Right lung (tissue), 5 donors: ENCODE data around the gene TUBGCP4. TPM values are rescaled to one million over a fixed set of nuclear protein-coding genes. Genes with fewer than 3 reads are reported as not detected.
"Not testable (repeated sequence)": the region's sequence is repeated elsewhere in the genome, so short reads cannot be mapped to it uniquely, and the experiment has no call there.

Source experiments
- DNase-seq, 2 donors: peaks; one replicate each; pipeline ENCODE4 v3.0.0-alpha.2; 2013
- polyA plus RNA-seq, 5 donors: library from polyadenylated mRNA; unstranded; fragments of 120-200 nt; gene quantifications; one replicate each; pipeline versions ENCODE4 v1.2.1 to v1.2.3, GENCODE V29; 2013; ENCODE audit warnings: inconsistent platforms in 1 of 5, low replicate concordance in 1 of 5; ENCODE audit not compliant: insufficient read length in 5 of 5, insufficient read depth in 1 of 5

TUBGCP4 gene
- polyA plus RNA-seq, 5 donors = 24.9 to 30.4 (median 29.1) TPM

DNA sequence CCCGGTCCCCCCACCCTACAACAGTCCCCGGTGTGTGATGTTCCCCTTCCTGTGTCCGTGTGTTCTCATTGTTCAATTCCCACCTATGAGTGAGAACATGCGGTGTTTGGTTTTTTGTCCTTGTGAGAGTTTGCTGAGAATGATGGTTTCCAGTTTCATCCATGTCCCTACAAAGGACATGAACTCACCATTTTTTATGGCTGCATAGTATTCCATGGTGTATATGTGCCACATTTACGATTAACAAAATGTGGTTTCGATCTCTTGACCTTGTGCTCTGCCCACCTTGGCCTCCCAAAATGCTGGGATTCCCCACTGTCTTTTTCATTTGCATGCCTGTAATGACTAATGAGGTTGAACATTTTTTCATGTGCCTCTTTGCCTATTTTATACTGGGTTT lies 22.7 kb downstream of the TUBGCP4 start:
- not testable (repeated sequence) for DNase-seq

DNA sequence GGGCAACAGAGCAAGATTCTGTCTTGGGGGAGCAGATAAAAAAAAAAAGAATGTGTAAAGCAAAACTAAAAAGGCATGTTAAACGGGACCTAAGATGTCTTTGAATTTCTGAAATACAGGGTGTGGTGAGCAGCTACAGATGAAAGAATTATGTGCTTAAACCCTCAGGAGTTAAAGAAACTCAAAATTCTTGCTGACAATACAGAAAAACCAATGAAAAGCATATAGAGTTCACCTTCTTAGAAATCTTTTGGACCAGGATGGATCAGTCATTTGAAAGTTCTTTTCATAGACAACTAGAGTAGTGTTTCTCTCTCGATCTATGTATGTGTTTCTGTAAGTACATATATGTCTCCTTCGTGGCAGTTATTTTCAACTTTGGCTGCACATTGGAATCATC lies 31.4 kb downstream of the TUBGCP4 start:
- DNase-seq = no peak

DNA sequence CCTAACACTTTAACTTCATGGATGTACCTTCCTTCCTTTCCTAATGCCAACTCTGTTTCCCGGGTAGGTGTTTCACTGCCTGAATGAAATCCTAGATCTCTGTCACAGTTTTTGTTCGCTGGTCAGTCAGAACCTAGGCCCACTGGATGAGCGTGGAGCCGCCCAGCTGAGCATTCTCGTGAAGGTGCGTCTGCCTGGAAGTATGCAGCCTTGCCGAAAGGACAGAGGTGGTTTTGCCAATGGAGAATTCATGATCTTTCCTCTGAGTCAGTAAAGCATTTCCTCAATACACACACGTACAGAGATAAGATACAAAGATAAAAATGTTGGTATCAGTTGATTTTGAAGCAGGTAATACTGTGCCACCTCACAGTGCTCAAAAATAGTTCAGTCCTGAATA lies 32.7 kb downstream of the TUBGCP4 start:
- DNase-seq = no peak

DNA sequence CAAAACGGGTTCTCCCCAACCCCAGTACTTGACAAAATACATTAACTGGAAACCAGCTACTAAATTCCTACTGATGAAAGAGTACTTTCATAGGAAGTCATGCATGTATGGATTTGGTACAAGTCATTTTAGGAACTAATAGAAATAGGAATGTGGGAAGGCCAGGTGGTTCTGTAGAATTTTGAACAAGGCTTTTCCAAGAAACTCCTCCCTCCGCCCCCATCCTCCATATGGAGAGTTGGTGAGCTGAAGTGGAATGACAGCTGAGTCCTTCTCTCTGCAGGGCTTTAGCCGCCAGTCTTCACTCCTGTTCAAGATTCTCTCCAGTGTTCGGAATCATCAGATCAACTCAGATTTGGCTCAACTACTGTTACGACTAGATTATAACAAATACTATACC lies 33.2 kb downstream of the TUBGCP4 start:
- DNase-seq = no peak

DNA sequence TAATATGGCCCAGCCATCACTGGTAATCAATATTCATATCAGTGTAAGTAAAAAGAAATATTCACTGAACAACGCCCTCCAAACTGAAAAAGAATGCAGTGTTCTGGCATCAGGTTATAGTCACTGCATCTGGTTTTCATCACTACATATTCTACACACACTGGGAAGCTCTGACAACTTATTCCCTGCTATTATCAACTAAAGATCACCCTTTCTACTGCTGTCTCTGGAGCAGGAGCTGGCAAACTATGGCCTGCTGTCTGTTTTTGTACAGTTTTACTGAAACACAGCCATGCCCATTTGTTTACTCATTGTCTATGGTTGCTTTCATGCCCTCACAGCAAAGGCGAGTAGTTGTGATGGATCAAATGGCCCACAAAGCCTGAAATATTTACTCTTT lies 35.3 kb downstream of the TUBGCP4 start:
- no peak for DNase-seq

DNA sequence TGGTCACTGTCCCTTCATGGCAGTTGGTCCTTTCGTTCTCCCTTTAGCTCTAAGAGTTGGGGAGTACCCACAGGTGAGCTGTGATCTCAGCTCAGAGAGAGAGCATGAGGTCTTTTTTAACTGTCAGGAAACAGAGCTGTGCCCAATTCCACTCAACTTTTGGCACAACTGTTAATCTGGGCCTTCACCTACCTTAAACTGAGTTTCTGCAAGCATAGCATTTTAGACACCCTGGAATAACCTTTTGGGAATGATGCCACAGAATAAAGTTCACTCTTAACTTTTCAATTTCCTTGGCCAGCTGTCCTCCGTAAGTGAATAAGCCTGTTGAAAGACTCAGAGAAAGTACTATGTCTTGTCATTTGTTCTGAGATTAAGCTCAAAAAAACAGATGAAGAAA lies 35.9 kb downstream of the TUBGCP4 start:
- no peak for DNase-seq

DNA sequence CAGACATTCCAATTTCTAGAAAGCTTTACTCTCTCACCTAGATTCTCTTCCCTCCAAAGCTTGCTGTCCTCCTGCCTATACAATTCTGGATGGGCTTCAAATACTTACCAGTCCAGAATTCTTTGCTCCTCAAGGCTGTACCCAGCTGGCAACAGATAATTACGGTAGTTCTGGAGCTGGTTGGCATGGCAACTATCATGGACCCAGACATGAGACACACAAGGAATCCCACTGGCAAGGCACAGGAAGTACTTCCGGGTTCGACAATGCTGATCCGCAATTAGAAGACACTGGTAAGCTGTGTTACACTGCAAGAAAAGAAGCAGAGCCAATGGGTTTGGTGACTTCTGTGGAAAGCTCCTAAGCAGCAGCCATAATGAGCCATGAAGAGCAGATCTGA lies 37.9 kb downstream of the TUBGCP4 start:
- DNase-seq = no peak

DNA sequence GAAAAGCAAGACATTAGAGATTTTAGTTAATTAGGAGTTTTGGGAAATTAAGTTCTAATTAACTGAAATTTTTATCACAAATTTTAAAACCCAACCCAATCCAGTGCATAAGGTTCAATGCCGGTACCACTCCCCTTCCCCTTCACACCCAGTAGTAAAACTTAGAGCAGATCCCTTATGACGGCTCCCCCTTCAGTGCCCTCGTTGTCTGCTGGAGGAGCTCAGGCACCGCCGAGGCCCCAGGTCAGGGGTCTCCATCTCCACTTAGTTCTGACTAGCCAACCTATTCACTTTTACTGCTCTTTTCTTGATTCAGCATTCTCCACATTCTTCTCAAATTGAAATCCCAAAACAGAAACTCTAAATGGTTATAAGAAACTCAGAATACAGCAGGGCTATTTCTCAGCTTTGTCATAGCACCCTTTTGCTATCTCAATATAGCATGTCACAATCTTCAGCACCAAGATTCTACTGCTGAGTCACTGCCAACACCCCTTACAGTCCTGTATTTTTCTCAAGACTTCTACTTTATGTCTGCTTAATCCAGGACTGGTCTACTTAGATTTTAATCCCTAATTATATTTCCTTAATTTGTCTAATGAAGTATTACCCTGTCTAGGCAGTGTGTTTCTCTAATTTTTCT lies 39.8 kb downstream of the TUBGCP4 start:
- DNase-seq = no peak

DNA sequence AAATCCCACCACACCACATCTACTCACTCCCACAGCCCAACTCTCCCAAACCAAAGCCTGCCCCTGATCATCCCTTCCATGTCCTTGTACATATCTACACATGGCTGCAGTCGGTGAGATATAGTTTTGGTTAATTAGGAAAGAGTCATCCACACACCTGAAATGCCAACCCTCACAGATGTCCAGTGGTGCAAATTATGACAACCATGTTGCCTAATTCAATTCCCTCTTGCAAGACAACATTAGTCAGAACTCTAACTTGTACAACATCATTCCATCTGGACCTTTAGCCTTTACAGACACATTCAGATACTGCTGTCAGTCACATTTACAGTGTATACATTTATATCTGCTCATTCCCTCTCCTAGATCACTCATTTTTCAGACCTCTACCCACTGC lies 41.2 kb downstream of the TUBGCP4 start:
- DNase-seq = no peak

DNA sequence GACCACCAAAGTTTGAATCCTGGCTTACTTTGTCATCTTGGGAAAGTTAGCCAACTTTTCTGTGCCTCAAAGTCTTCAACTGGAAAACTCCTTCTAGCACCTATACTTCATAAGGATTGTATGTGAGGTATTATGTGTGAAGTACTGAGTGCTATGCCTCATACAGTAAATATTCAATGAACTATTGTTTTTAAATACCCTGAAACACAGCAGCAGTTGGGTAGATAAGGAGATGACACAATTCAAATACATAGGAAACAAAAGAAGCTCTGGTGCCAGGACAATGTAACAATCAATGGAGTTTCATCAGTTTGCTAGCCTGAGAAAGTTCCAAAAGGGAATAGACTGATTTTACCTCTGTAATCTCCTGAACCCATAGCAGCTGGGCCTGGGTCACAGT lies 43.3 kb downstream of the TUBGCP4 start:
- no peak for DNase-seq

DNA sequence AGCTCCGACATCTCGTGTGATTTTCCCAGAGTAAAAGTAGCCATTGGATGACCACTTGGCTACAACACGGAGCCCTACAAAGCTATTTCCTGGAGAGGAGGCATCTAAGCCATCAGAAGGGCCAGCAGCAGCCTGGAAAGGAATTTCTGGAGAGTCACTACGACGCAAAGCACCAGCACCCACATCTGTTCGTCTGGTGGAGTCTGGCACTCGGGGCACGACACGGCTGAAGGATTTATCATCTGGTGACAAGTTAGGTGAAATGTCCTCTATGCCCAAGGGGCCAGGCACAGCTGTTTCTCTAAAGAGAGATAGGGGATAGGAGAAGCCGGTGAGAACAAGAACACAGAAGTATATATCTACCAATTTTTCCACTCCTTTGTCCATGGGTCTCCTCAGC lies 49.5 kb downstream of the TUBGCP4 start:
- DNase-seq = no peak

DNA sequence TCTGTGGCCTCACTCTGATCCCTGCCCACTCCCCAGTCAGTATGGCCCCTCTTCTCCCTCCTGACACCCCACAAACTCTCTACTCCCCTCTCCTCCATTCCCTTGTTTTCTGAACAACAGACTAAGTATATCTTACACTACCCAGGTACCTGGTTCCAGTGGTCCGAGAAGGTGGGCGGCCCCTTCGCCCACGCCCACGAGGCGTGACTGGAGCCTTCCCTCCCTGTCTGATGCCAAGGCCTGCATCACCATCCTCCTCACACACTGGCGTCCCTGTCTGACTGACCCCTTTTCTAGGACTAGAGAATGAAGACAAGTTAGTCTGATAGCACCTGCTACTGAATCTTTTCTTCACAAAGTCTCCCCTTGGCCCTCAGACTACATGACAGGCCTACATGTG lies 50.0 kb downstream of the TUBGCP4 start:
- no peak for DNase-seq

DNA sequence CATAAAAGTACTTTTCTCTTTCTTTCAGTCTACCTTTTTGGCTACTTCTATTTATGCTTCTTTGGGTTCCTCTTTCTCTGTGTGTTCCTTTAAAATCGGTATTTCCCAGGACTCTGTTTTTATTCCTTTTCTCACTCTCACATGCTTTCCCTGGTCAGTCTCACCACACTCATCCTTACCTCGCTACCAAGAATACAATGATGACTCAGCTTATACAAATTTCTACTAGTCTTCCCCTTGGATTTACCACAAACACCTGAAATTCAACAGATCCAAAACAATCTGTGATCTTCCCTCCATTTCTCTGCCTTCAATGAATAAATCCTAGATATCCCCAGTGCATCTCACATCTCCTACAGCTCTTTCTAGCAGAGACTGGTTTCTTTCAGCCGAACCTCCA lies 52.9 kb downstream of the TUBGCP4 start:
- no peak for DNase-seq

DNA sequence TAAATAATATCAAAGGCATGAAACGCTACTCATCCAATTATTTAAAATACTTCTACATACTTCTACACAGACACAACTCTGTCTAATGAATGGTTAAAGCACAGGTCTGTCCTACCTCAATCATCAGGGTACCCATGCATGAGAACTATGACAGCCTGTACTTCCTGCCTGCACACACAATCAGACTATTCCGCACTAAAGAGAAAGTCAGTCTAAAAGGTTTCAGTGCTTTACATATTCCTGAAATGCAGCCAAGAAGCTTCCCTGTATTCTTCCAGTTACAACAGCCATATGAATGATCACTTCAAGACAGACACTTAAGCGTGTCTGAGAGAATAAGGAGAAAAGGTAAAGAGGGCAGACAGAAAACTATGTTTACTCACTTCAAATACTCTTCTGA lies 58.8 kb downstream of the TUBGCP4 start:
- no peak for DNase-seq

DNA sequence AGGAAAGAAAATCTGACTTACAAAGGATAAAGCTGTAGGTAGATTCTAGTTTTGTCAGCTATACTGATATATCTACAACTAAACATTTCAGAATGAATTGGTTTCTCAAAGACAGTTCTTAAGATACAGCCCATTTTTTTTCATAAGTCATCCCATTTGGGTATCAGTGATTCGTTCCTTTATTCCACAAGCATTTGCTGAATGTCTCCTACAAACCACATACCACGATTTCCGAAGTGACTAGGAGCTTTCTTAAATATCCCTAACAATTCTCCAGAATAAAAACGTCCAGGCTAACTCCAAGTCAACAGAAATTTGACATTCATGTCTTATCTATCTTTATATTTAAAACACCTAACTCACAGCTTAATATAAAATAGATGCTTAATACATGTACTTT lies 62.3 kb downstream of the TUBGCP4 start:
- DNase-seq = no peak

DNA sequence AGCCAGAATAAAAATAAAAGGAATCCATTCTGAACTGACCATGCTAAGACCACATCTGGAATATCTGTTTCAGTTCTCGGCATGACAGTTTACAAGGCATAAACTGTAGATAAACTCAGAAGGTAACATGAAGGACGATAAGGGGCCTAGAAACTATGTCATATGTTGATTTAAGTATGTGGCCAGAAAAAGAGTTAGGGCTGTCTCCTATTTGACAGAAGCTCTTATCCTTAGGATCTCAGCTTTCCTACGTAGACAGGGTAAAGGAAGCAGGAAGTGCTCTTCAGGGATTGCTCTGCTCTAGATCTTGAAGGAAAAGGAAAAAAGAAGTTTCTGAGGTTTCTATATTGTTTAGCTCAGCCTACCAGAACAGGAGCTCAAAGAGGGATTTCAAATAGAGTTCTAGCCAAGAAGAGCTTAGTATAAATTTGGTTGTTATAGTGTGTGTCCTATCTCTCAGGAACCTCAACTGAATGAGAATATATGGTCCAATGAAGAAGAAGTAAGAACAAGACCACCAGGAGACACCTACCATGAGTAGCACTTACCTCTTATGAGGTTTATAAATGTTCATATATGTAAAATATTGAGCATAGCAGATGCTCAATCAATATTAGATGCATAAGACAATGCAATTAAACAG lies 62.9 kb downstream of the TUBGCP4 start:
- no peak for DNase-seq

DNA sequence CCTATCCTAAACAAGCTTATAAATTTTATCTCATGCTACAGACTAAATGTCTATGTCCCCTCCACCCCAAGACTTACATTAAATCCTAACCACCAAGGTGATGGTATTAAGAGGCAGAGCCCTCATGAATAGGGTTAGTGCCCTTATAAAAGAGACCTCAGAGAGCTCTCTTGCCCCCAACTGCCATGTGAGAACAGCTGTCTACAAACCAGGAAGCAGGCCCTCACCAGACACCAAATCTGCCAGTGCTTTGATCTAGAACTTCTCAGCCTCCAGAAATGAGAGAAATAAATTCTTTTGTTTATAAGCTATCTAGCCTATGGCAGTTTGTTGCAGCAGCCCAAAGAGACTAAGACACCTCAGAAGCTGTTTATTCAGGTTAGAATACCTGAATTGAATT lies 63.5 kb downstream of the TUBGCP4 start:
- DNase-seq = no peak

DNA sequence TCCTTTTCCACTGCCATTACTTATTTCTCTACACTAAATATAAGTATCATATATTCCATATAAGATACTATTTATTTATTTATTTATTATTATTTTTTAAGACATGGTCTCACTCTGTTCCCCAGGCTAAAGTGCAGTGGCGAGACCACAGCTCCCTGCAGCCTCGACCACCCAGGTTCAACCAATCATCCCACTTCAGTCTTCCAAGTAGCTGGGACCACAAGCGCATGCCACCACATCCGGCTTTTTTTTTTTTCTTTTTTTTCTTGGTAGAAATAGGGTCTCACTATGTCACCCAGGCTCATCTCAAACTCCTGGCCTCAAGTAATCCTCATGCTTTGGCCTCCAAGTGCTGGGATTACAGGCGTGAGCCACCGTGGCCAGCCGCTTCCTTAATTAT lies 65.5 kb downstream of the TUBGCP4 start:
- no peak for DNase-seq

DNA sequence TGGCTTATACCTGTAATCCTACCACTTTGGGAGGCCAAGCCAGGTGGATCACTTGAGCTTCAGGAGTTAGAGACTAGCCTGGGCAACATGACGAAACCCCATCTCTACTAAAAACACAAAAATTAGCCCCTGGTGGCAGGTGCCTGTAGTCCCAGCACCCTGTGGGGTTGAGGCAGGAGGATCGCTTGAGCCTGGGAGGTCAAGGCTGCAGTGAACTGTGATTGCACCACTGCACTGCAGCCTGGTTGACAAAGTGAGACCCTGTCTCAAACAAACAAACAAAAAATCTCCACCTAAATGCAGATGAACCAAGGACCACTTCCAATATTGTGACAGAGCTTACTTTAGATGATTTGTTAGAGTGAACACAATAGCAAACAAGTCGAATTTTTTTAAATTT lies 68.4 kb downstream of the TUBGCP4 start:
- DNase-seq = no peak

DNA sequence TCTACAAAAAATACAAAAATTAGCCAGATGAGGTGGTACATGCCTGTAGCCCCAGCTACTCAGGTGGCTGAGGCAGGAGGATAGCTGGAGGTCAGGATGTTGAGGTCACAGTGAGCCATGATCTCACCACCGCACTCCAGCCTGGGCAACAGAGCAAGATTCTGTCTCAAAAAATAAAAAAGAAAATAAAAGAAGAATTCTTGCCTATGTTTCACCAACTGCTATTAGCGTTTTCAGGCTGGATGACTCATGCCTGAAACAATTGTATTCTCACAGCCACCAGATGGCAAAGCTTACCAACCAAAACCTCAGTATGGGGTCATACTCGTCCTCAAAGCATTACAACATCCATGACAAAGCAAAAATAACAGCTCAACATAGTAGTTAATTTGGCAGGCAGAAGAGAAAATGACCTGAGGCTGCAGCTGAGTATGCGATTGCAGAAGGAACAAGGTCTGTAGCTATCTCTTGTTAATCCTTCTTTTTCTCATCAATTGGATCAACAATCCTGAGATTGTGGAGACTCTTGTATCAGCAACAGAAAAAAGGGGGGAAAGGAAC lies 69.9 kb downstream of the TUBGCP4 start:
- peak; percentile 63 to 75 for DNase-seq

DNA sequence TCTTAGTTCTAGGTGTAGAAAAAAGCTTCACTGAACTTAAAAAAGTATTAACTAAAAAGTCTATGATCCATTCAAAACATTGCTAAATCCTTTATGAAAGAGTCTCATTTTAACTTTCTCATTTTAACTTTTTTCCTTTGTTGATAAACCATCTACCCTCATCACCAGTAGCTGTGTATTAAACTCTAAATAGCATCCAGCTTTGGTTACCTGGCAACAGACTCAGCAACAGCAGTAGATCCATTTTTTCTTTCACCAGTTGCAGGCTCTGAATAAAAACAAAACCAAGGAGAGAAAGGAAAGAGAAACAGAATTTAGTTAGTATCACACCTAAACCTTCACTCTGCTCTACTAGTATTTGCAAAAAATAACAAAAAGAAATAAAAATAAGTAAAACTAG lies 70.4 kb downstream of the TUBGCP4 start:
- DNase-seq = peak in 1 of 2 donors; percentile 6

DNA sequence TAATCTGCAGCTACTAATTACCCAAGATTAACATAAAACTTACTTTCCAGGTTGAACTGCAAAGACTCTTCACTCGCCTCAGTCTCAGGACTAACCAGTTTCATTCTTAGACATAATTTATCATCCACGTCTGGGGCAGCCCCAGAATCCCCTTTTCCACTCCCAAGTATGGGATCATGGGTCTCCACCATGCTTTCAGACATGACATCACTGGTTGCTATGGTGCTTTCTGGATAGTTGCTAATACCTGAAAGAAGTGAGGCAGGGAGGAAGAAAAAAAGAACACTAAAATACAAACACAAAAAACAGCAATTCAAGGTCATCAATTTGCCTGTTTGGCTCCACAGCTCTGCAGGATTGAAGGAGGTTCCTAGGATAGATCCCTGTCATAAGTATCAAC lies 75.4 kb downstream of the TUBGCP4 start:
- DNase-seq = no peak

DNA sequence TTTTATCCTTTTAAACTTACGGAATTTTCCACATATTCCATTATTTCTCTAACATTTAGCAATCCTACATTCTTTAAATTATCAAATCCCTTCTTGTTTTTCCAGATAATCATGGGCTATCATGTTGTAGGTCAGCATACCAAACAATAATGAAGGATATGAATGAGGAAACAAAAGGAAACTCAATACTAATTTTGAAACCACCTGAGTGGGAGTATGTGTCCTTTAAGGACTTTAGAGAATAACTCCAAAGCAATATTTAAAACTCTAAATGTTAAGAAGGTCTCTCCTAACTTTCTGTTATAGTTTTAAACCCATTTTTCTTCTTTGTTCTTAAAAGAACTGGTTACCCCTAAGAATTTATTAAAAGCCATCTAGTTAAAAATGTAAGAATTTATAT lies 79.1 kb downstream of the TUBGCP4 start:
- no peak for DNase-seq
